Omental fat pad (tissue), 4 donors: Measurements from ENCODE around the gene RSL24D1. TPM values are rescaled to one million over a fixed set of nuclear protein-coding genes. Genes with fewer than 3 reads are reported as not detected.

Experiments
- ATAC-seq: fragments of 150-250 bp; one replicate; pipeline ENCODE4 v1.9.1; 2016; ENCODE audit warnings: mild to moderate bottlenecking, moderate library complexity; ENCODE audit not compliant: low FRiP score
- DNase-seq: peaks from one replicate; pipeline ENCODE4 v3.0.0-alpha.2; 2019; ENCODE audit warnings: low spot score
- CTCF ChIP-seq, 3 donors: fragments of 450-650 bp; IDR thresholded peaks; one replicate each; pipeline ENCODE4 v1.5.1; 2016 to 2017; ENCODE audit warnings: antibody characterized with exemption in 3 of 3, mild to moderate bottlenecking in 3 of 3, moderate library complexity in 2 of 3
- total RNA-seq, 4 donors: library from RNA; depleted of rRNA; stranded (reverse); fragments of >200 nt; gene quantifications; one replicate each; pipeline ENCODE4 v1.1.0, GENCODE V29; 2016

RSL24D1 gene
- total RNA-seq, 4 donors from 2014 or later: 49.3 to 67.5 (median 55.0) TPM

GRCh38 chr15:55238877-55239276, 42.1 kb upstream of the RSL24D1 start:
- no peak for TF ChIP-seq CTCF (IDR thresholded peaks at IDR 0.05)
- no peak for ATAC-seq
- no peak for DNase-seq

GRCh38 chr15:55237219-55238130, 40.7 kb upstream of the RSL24D1 start:
- ATAC-seq (no peak), DNase-seq (no peak)
- no peak for TF ChIP-seq CTCF (IDR thresholded peaks at IDR 0.05)

- DNase-seq (no peak), ATAC-seq (no peak)
- no peak for TF ChIP-seq CTCF (IDR thresholded peaks at IDR 0.05)
Measured at GRCh38 chr15:55235546-55236036, 38.9 kb upstream of the RSL24D1 start.

GRCh38 chr15:55234800-55235104, 38.0 kb upstream of the RSL24D1 start:
- ATAC-seq (no peak), DNase-seq (no peak)
- no peak for TF ChIP-seq CTCF (IDR thresholded peaks at IDR 0.05)

GRCh38 chr15:55234104-55234799, 37.5 kb upstream of the RSL24D1 start:
- TF ChIP-seq CTCF (IDR thresholded peaks at IDR 0.05): no peak
- DNase-seq (no peak), ATAC-seq (no peak)

- ATAC-seq: no peak
- no peak for DNase-seq
Measured at GRCh38 chr15:55231455-55231854, 34.7 kb upstream of the RSL24D1 start.

More at GRCh38 chr15:55231455-55231854, 34.7 kb upstream of the RSL24D1 start:
- no peak for TF ChIP-seq CTCF (IDR thresholded peaks at IDR 0.05)
